ENCODE results near the gene PLCG1.
"Not testable (repeated sequence)": the region's sequence is repeated elsewhere in the genome, so short reads cannot be mapped to it uniquely, and the experiment has no call there.

- not testable (repeated sequence) for TF ChIP-seq YY1 (IDR thresholded peaks at IDR 0.05; ENCODE audit: low read depth, low read length); CEBPB (IDR thresholded peaks at IDR 0.05; ENCODE audit: low read depth, low read length); FOSL1 (IDR thresholded peaks at IDR 0.05; ENCODE audit: insufficient read depth, low read depth, low read length); TCF12 (IDR thresholded peaks at IDR 0.05; ENCODE audit: low read depth, low read length)
Measured at GRCh38 chr20:41132388-41132775, 5.0 kb upstream of the PLCG1 start.
